Esophagus muscularis mucosa (tissue), 4 donors: ENCODE measurements around the gene POLR3C. TPM values are rescaled to one million over a fixed set of nuclear protein-coding genes. Genes with fewer than 3 reads are reported as not detected.

ENCODE experiments used
- DNase-seq: peaks from one replicate; pipeline ENCODE4 v3.0.0-alpha.2; 2017; ENCODE audit errors: extremely low spot score
- H3K27ac ChIP-seq, 4 donors: fragments of 200-600 bp; sonication (generic); replicated peaks in 1 of 4; 1 replicate in 3 of 4; 2 replicates in 1 of 4; pipeline ENCODE4 v1.5.1; 2016 to 2019; ENCODE audit warnings: mild to moderate bottlenecking in 1 of 4
- H3K27me3 ChIP-seq, 4 donors: fragments of 200-600 bp; sonication (generic); one replicate each; pipeline versions ENCODE4 v1.5.1 to v1.6.0; 2016 to 2019
- H3K36me3 ChIP-seq, 4 donors: fragments of 200-600 bp; sonication (generic); one replicate each; pipeline ENCODE4 v1.5.1; 2016 to 2019
- H3K4me1 ChIP-seq, 4 donors: fragments of 200-600 bp; sonication (generic); one replicate each; pipeline ENCODE4 v1.5.1; 2016 to 2019
- H3K4me3 ChIP-seq, 4 donors: fragments of 200-600 bp; sonication (generic); 1 replicate in 2 of 4; 2 replicates in 2 of 4; pipeline ENCODE4 v1.5.1; 2016 to 2019; ENCODE audit warnings: mild to moderate bottlenecking in 4 of 4, moderate library complexity in 1 of 4
- H3K9me3 ChIP-seq, 4 donors: fragments of 200-600 bp; sonication (generic); 1 replicate in 3 of 4; 2 replicates in 1 of 4; pipeline ENCODE4 v1.5.1; 2016 to 2019
- CTCF ChIP-seq, 3 experiments: fragments of 200-600 bp in 2 of 3; fragments of 450-650 bp in 1 of 3; sonication (generic) in 2 of 3; IDR thresholded peaks; one replicate each; pipeline ENCODE4 v1.5.1; 2017 to 2019; ENCODE audit warnings: antibody characterized with exemption in 3 of 3, mild to moderate bottlenecking in 2 of 3, moderate library complexity in 1 of 3
- EP300 ChIP-seq: sonication (generic); formaldehyde crosslinking; IDR thresholded peaks from one replicate; pipeline ENCODE4 v1.6.1; 2017; ENCODE audit warnings: antibody characterized with exemption
- POLR2A ChIP-seq: fragments of 450-650 bp; IDR thresholded peaks from one replicate; pipeline ENCODE4 v1.6.1; 2017; ENCODE audit warnings: antibody characterized with exemption, moderate library complexity, mild to moderate bottlenecking, low read depth
- POLR2AphosphoS5 ChIP-seq, 2 donors: sonication (generic); formaldehyde crosslinking; IDR thresholded peaks; one replicate each; pipeline ENCODE4 v1.6.1; 2017; ENCODE audit warnings: antibody characterized with exemption in 2 of 2
- WGBS: methylation state at CpG from one replicate; pipeline ENCODE4 v1.1.5; 2018; 5-methylcytosine and 5-hydroxymethylcytosine counted together
- intact Hi-C: fragments of 100-400 bp; cut with DNase I; formaldehyde crosslinking; loops from one replicate; pipeline ENCODE4 v1.15.1; 2023
- total RNA-seq, 4 donors: library from RNA; depleted of rRNA; stranded (reverse); fragments of >200 nt; gene quantifications; one replicate each; pipeline versions ENCODE4 v1.1.0 to v1.2.1, GENCODE V29; 2016

Gene POLR3C
- total RNA-seq, 4 donors from 2014 or later = 22.3 to 34.1 (median 27.8) TPM

- Histone ChIP-seq H3K4me3 (peak overlapping the region; percentile 57 to 62 (median 58)), H3K36me3 (peaks cover 45 to 60% (median 56%) of the 10 kb centered on the region in 4 donors), H3K27me3 (no peaks in the 10 kb centered on the region), H3K27ac (peak overlapping the region; percentile 69 to 80 (median 76)), H3K9me3 (no peaks in the 10 kb centered on the region), H3K4me1 (peaks cover 10 to 22% (median 18%) of the 10 kb centered on the region in 4 donors)
- DNase-seq = no peak
- intact Hi-C loops = loop anchor here (5.0 kb wide), 1 partner anchor 66 kb away; the partner anchor contains the start of gene ITGA10
- TF ChIP-seq POLR2A = no peak
- no peak for TF ChIP-seq EP300
- TF ChIP-seq POLR2AphosphoS5 (IDR thresholded peaks at IDR 0.05) = peak in 1 of 2 donors; percentile 4
- peak; percentile 16 to 66 (median 36) for TF ChIP-seq CTCF (IDR thresholded peaks at IDR 0.05)
- WGBS = 75% methylated on average over 2 of the region's 3 CpGs
Observed at GRCh38 chr1:145846201-145846612, 22.2 kb downstream of the POLR3C start.

GRCh38 chr1:145847827-145848226 lies 23.8 kb downstream of the POLR3C start:
- H3K4me3 ChIP-seq = no peak overlapping the region
- DNase-seq = no peak
- peaks cover 42 to 60% (median 56%) of the 10 kb centered on the region in 4 donors for H3K36me3 ChIP-seq
- peaks cover 10 to 22% (median 18%) of the 10 kb centered on the region in 4 donors for H3K4me1 ChIP-seq
- no peak overlapping the region for H3K27ac ChIP-seq
- TF ChIP-seq CTCF (IDR thresholded peaks at IDR 0.05) (no peak), POLR2A (no peak), POLR2AphosphoS5 (IDR thresholded peaks at IDR 0.05) (no peak), EP300 (no peak)
- H3K9me3 ChIP-seq = no peaks in the 10 kb centered on the region
- WGBS = 81% methylated on average over 3 of the region's 3 CpGs
- no peaks in the 10 kb centered on the region for H3K27me3 ChIP-seq
- intact Hi-C loops = loop anchor here (5.0 kb wide), 1 partner anchor 64 kb away; the partner anchor contains the start of gene ITGA10

- Histone ChIP-seq H3K27ac (peak overlapping the region in 2 of 4 donors; percentile 18 to 31), H3K4me1 (peaks cover 9 to 19% (median 17%) of the 10 kb centered on the region in 4 donors), H3K4me3 (no peak overlapping the region), H3K27me3 (no peaks in the 10 kb centered on the region), H3K36me3 (peaks cover 48 to 72% (median 68%) of the 10 kb centered on the region in 4 donors), H3K9me3 (no peaks in the 10 kb centered on the region)
- DNase-seq = no peak
- WGBS = 67% methylated on average over 12 of the region's 15 CpGs
- no peak for TF ChIP-seq EP300
- peak in 1 of 3 experiments; percentile 13 for TF ChIP-seq CTCF (IDR thresholded peaks at IDR 0.05)
- intact Hi-C loops = loop anchor here (5.0 kb wide), 1 partner anchor 63 kb away; the partner anchor contains the start of gene ITGA10
Observed at GRCh38 chr1:145849356-145850160, 25.6 kb downstream of the POLR3C start.

- intact Hi-C loops = no loop called here
- Histone ChIP-seq H3K27me3 (no peaks in the 10 kb centered on the region), H3K9me3 (no peaks in the 10 kb centered on the region), H3K27ac (no peak overlapping the region), H3K4me1 (peaks cover 13 to 24% (median 23%) of the 10 kb centered on the region in 4 donors), H3K4me3 (no peak overlapping the region), H3K36me3 (peaks cover 36 to 66% (median 64%) of the 10 kb centered on the region in 4 donors)
- DNase-seq = no peak
- 84% methylated on average over 7 of the region's 7 CpGs for WGBS
- no peak for TF ChIP-seq POLR2A
- peak in 1 of 3 experiments; percentile 6 for TF ChIP-seq CTCF (IDR thresholded peaks at IDR 0.05)
Observed at GRCh38 chr1:145855426-145855948, 31.5 kb downstream of the POLR3C start.
